DND-41 (cell line): ENCODE data around the gene ECHS1.

Experiments used
- EZH2 ChIP-seq: IDR thresholded peaks from 3 replicates; pipeline ENCODE4 v1.6.1; 2012; ENCODE audit warnings: borderline replicate concordance, low read depth, mild to moderate bottlenecking, moderate library complexity, low read length, inconsistent platforms; ENCODE audit not compliant: severe bottlenecking
- TF ChIP-seq, protein P1 (sequence below): IDR thresholded peaks from 2 replicates; pipeline ENCODE4 v1.5.1; 2012; ENCODE audit warnings: borderline replicate concordance, low read length, moderate library complexity, mild to moderate bottlenecking; ENCODE audit not compliant: poor library complexity, severe bottlenecking; ENCODE audit errors: extremely low read depth

DNA sequence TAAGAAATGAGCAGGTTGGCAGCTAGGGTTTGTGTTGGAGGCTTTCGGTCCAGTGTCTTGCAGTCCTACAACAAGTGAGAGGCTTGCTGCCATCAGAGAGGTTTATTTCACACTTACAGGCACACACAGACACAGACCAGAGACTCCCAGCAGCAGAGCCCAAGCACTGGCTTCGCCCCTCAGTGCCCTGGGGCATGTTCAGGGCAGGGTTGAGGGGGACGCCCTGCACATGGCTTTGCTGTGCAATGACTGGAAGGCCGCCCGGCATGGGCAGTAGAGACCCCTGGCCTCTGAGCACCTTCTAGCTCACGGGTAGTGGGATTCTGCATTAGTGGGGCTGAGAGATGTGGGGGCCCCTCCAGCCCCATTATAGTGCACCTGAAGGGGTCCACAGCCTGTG is 47.4 kb upstream of the ECHS1 start:
- TF ChIP-seq, protein P1, sequence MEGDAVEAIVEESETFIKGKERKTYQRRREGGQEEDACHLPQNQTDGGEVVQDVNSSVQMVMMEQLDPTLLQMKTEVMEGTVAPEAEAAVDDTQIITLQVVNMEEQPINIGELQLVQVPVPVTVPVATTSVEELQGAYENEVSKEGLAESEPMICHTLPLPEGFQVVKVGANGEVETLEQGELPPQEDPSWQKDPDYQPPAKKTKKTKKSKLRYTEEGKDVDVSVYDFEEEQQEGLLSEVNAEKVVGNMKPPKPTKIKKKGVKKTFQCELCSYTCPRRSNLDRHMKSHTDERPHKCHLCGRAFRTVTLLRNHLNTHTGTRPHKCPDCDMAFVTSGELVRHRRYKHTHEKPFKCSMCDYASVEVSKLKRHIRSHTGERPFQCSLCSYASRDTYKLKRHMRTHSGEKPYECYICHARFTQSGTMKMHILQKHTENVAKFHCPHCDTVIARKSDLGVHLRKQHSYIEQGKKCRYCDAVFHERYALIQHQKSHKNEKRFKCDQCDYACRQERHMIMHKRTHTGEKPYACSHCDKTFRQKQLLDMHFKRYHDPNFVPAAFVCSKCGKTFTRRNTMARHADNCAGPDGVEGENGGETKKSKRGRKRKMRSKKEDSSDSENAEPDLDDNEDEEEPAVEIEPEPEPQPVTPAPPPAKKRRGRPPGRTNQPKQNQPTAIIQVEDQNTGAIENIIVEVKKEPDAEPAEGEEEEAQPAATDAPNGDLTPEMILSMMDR = no peak
- TF ChIP-seq EZH2 = no peak
